Thoracic aorta (tissue), 2 donors: ENCODE measurements around the gene CABCOCO1. TPM values are rescaled to one million over a fixed set of nuclear protein-coding genes. Genes with fewer than 3 reads are reported as not detected.
"Not testable (repeated sequence)": the region's sequence is repeated elsewhere in the genome, so short reads cannot be mapped to it uniquely, and the experiment has no call there.

Experiments used
- ATAC-seq: fragments of 150-250 bp; one replicate; pipeline ENCODE4 v1.8.0; 2017; ENCODE audit warnings: low read depth; ENCODE audit not compliant: insufficient number of reproducible peaks, low FRiP score
- DNase-seq: peaks from one replicate; pipeline ENCODE4 v3.0.0-alpha.2; 2020; ENCODE audit warnings: low spot score
- H3K27ac ChIP-seq, 2 donors: fragments of 200-600 bp; sonication (generic); 1 replicate in 1 of 2; 2 replicates in 1 of 2; pipeline ENCODE4 v1.5.1; 2016; ENCODE audit warnings: mild to moderate bottlenecking in 2 of 2, moderate library complexity in 2 of 2
- H3K27me3 ChIP-seq: fragments of 200-600 bp; sonication (generic); replicated peaks from 2 replicates; pipeline ENCODE4 v1.6.0; 2016; ENCODE audit warnings: mild to moderate bottlenecking; ENCODE audit not compliant: insufficient read depth
- H3K36me3 ChIP-seq: fragments of 200-600 bp; sonication (generic); one replicate; pipeline ENCODE4 v1.5.1; 2016
- H3K4me1 ChIP-seq, 2 donors: fragments of 200-600 bp; sonication (generic); 1 replicate in 1 of 2; 2 replicates in 1 of 2; pipeline versions ENCODE4 v1.5.1 to v1.6.0; 2016; ENCODE audit warnings: low read depth in 2 of 2, mild to moderate bottlenecking in 1 of 2; ENCODE audit not compliant: control insufficient read depth in 1 of 2
- H3K4me3 ChIP-seq: fragments of 200-600 bp; sonication (generic); 2 replicates; pipeline ENCODE4 v1.5.1; 2016; ENCODE audit warnings: mild to moderate bottlenecking
- H3K9me3 ChIP-seq: fragments of 200-600 bp; sonication (generic); 2 replicates; pipeline ENCODE4 v1.5.1; 2016
- CTCF ChIP-seq: fragments of 200-600 bp; sonication (generic); IDR thresholded peaks from one replicate; pipeline ENCODE4 v1.5.1; 2019; ENCODE audit warnings: antibody characterized with exemption
- total RNA-seq, 2 donors: library from RNA; depleted of rRNA; stranded (reverse); fragments of >200 nt; gene quantifications; one replicate each; pipeline versions ENCODE4 v1.1.0 to v1.2.3, GENCODE V29; 2016

Gene CABCOCO1
- total RNA-seq, 2 donors from 2014 or later: 1.1 TPM; not detected in 1

GRCh38 chr10:61735882-61736281 is 73.2 kb downstream of the CABCOCO1 start:
- ATAC-seq (no peak), DNase-seq (no peak)
- Histone ChIP-seq H3K4me3 (no peak overlapping the region), H3K4me1 (no peaks in the 10 kb centered on the region), H3K36me3 (no peaks in the 10 kb centered on the region), H3K27me3 (no peaks in the 10 kb centered on the region), H3K27ac (no peak overlapping the region), H3K9me3 (no peaks in the 10 kb centered on the region)
- no peak for TF ChIP-seq CTCF

DNA sequence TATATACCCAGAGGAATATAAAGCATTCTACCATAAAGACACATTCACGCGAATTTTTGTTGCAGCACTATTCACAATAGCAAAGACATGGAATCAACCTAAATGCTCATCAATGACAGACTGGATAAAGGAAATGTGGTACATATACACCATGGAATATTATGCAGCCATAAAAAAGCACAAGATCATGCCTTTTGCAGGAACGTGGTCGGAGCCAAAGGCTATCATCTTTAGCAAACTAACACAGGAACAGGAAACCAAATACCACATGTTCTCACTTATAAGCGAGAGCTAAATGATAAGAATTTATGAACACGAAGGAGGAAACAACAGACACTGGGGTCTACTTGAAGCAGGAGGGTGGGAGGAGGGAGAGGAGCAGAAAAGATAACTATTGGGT is 74.7 kb downstream of the CABCOCO1 start:
- H3K9me3 ChIP-seq, H3K27me3 ChIP-seq, ATAC-seq, H3K4me1 ChIP-seq, H3K27ac ChIP-seq, DNase-seq, H3K4me3 ChIP-seq, H3K36me3 ChIP-seq: not testable (repeated sequence)

DNA sequence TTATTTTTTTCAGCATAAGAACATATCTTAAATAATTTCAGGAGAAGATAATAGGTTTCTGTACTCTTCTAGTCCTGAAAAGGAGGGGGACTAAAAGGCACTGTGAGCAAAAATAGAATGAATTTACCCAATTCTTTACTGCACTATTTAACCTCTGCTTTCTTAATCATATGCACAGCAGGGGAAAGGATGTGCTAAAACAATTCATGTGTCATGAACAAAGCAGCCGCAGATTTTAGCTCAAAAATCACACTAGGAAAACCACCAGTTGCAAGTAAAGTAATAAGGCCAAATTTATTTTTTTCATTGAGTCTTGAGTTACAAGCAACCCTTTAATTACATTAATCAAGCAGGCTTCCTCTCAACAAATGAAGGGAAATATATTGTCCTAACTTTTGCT is 80.1 kb downstream of the CABCOCO1 start:
- ATAC-seq (no peak), DNase-seq (no peak)
- Histone ChIP-seq H3K4me1 (no peaks in the 10 kb centered on the region), H3K36me3 (no peaks in the 10 kb centered on the region), H3K27ac (no peak overlapping the region), H3K4me3 (no peak overlapping the region), H3K27me3 (no peaks in the 10 kb centered on the region), H3K9me3 (peaks cover 2% of the 10 kb centered on the region)
- TF ChIP-seq CTCF: no peak

DNA sequence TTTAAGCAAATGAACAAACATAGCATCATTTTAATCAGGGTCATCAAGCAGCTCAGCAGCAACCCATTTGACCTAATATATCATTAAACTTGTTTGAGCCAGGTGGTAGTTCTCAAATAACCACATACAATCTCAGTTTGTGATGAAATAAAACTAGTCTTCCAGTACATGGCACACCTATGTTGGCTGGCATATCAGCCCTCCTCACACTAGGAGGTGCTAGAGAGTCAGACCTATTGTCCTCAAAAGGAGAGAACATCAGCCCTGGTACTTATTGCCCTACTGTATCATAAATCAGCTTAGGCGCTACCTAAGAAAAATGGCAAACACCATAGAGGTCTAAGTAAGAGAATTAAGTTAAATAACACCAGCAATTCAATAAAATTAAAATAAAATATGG is 81.7 kb downstream of the CABCOCO1 start:
- ATAC-seq: no peak
- Histone ChIP-seq H3K27me3 (no peaks in the 10 kb centered on the region), H3K9me3 (peaks cover 2% of the 10 kb centered on the region), H3K4me3 (no peak overlapping the region), H3K27ac (no peak overlapping the region), H3K4me1 (peaks cover under 1 to 1% of the 10 kb centered on the region in 2 donors), H3K36me3 (no peaks in the 10 kb centered on the region)
- TF ChIP-seq CTCF: no peak
- DNase-seq: no peak

DNA sequence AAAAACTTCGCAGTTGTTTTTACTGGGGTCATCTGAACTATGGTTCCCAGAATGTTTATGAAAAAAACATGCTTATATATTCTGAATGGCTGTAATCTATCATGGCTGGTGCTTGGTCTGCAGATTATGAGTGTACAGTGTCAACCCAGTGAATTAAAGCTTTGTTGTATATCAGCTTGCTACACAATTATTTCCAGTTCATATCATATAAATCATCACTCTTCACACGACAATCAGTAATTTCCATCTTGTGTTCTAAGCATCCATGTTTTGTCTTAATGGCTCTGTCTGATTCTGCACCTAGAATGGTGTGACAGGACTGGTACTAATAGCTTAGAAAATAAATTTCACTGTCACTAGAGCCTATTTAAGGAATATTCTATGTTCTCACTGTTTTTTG is 83.6 kb downstream of the CABCOCO1 start:
- ATAC-seq: no peak
- Histone ChIP-seq H3K27me3 (no peaks in the 10 kb centered on the region), H3K27ac (no peak overlapping the region), H3K4me3 (no peak overlapping the region), H3K36me3 (no peaks in the 10 kb centered on the region), H3K4me1 (peaks cover 9 to 20% of the 10 kb centered on the region in 2 donors), H3K9me3 (peaks cover 2% of the 10 kb centered on the region)
- no peak for DNase-seq
- TF ChIP-seq CTCF: no peak

DNA sequence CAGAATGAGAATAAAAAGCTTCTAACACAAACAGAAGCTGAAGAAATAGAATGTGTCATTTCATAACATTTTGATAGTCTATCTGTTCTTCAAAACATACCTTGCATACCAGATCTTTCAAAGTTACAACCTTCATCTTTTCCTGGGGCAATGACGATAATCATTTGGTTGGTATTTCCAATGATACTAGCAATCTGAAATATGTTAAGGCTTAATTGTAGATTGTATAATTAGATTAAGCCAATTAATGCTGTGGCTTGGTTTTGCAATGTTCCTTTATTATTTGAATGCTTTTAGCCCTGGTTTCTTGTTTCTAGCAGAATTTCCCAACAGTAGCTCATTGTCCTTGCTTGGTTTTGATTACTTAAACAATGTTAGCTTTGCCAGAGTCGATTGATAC is 84.6 kb downstream of the CABCOCO1 start:
- H3K4me3 ChIP-seq: no peak overlapping the region
- H3K36me3 ChIP-seq: no peaks in the 10 kb centered on the region
- H3K9me3 ChIP-seq: peaks cover 2% of the 10 kb centered on the region
- no peaks in the 10 kb centered on the region for H3K27me3 ChIP-seq
- peaks cover 18 to 29% of the 10 kb centered on the region in 2 donors for H3K4me1 ChIP-seq
- ATAC-seq (no peak), DNase-seq (no peak)
- no peak overlapping the region for H3K27ac ChIP-seq
- no peak for TF ChIP-seq CTCF
